Measurements from ENCODE around the gene SNRK.

- TF ChIP-seq SIN3B (IDR thresholded peaks at IDR 0.05; ENCODE audit: low read depth), result no peak
- TF ChIP-seq USF1 (CRISPR knock-in tag; IDR thresholded peaks at IDR 0.05), result no peak
- TF ChIP-seq, protein P1, sequence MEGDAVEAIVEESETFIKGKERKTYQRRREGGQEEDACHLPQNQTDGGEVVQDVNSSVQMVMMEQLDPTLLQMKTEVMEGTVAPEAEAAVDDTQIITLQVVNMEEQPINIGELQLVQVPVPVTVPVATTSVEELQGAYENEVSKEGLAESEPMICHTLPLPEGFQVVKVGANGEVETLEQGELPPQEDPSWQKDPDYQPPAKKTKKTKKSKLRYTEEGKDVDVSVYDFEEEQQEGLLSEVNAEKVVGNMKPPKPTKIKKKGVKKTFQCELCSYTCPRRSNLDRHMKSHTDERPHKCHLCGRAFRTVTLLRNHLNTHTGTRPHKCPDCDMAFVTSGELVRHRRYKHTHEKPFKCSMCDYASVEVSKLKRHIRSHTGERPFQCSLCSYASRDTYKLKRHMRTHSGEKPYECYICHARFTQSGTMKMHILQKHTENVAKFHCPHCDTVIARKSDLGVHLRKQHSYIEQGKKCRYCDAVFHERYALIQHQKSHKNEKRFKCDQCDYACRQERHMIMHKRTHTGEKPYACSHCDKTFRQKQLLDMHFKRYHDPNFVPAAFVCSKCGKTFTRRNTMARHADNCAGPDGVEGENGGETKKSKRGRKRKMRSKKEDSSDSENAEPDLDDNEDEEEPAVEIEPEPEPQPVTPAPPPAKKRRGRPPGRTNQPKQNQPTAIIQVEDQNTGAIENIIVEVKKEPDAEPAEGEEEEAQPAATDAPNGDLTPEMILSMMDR (IDR thresholded peaks at IDR 0.05 in 2 of 3, conservative IDR thresholded peaks at IDR 0.05 in 1 of 3; ENCODE audit: insufficient read depth in 2 of 3, low read depth in 1 of 3, low read length in 3 of 3), result no peak
- TF ChIP-seq SIN3A (IDR thresholded peaks at IDR 0.05; ENCODE audit: borderline replicate concordance in 2 of 2, control insufficient read depth in 1 of 2, low read depth in 2 of 2, low read length in 2 of 2), result no peak
- TF ChIP-seq, protein P2, sequence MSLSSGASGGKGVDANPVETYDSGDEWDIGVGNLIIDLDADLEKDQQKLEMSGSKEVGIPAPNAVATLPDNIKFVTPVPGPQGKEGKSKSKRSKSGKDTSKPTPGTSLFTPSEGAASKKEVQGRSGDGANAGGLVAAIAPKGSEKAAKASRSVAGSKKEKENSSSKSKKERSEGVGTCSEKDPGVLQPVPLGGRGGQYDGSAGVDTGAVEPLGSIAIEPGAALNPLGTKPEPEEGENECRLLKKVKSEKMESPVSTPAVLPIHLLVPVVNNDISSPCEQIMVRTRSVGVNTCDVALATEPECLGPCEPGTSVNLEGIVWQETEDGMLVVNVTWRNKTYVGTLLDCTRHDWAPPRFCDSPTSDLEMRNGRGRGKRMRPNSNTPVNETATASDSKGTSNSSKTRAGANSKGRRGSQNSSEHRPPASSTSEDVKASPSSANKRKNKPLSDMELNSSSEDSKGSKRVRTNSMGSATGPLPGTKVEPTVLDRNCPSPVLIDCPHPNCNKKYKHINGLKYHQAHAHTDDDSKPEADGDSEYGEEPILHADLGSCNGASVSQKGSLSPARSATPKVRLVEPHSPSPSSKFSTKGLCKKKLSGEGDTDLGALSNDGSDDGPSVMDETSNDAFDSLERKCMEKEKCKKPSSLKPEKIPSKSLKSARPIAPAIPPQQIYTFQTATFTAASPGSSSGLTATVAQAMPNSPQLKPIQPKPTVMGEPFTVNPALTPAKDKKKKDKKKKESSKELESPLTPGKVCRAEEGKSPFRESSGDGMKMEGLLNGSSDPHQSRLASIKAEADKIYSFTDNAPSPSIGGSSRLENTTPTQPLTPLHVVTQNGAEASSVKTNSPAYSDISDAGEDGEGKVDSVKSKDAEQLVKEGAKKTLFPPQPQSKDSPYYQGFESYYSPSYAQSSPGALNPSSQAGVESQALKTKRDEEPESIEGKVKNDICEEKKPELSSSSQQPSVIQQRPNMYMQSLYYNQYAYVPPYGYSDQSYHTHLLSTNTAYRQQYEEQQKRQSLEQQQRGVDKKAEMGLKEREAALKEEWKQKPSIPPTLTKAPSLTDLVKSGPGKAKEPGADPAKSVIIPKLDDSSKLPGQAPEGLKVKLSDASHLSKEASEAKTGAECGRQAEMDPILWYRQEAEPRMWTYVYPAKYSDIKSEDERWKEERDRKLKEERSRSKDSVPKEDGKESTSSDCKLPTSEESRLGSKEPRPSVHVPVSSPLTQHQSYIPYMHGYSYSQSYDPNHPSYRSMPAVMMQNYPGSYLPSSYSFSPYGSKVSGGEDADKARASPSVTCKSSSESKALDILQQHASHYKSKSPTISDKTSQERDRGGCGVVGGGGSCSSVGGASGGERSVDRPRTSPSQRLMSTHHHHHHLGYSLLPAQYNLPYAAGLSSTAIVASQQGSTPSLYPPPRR (CRISPR knock-in tag; IDR thresholded peaks at IDR 0.05; ENCODE audit: borderline replicate concordance), result no peak
- no peak for TF ChIP-seq ZC3H4 (CRISPR knock-in tag; IDR thresholded peaks at IDR 0.05; ENCODE audit: borderline replicate concordance)
- no peak for TF ChIP-seq NFIC (IDR thresholded peaks at IDR 0.05)
- no peak for TF ChIP-seq FIP1L1 (IDR thresholded peaks at IDR 0.05; ENCODE audit: low read depth, low read length, poor library complexity, severe bottlenecking)
- no peak for TF ChIP-seq ZNF584 (CRISPR knock-in tag; IDR thresholded peaks at IDR 0.05; ENCODE audit: low read depth)
- no peak for TF ChIP-seq FOS (IDR thresholded peaks at IDR 0.05; ENCODE audit: extremely low read depth, insufficient read length)
These were observed 67.8 kb downstream of the SNRK start for GRCh38 chr3:43353923-43354670.

Data from K562 (cell line).